T-helper 2 cell treated with Interferon-gamma antibody and Interleukin-4, amounts not matched to agents 5 μg/mL and 100 μg/mL, for 36 hours (primary cell): ENCODE measurements around the gene RAI1.

Experiments used
- DNase-seq: peaks from one replicate; pipeline ENCODE4 v3.0.0; 2021; ENCODE audit warnings: low spot score
- H3K27ac Mint-ChIP-seq: one replicate; pipeline ENCODE4 v1.8.0; 2021; ENCODE audit warnings: mild to moderate bottlenecking, mixed read lengths
- H3K27me3 Mint-ChIP-seq: one replicate; pipeline ENCODE4 v1.8.0; 2021; ENCODE audit warnings: low read depth, mixed read lengths
- H3K36me3 Mint-ChIP-seq: one replicate; pipeline ENCODE4 v1.8.0; 2021; ENCODE audit warnings: low read depth, mixed read lengths
- H3K4me1 Mint-ChIP-seq: one replicate; pipeline ENCODE4 v1.8.0; 2021; ENCODE audit warnings: low read depth, mixed read lengths
- H3K4me3 Mint-ChIP-seq: one replicate; pipeline ENCODE4 v1.8.0; 2022; ENCODE audit warnings: mild to moderate bottlenecking, moderate library complexity, mixed read lengths
- H3K9me3 Mint-ChIP-seq: one replicate; pipeline ENCODE4 v1.8.0; 2021; ENCODE audit warnings: mixed read lengths

RAI1 gene

GRCh38 chr17:17810084-17810894, 129.0 kb downstream of the RAI1 start:
- H3K9me3 Mint-ChIP-seq = no peaks in the 10 kb centered on the region

GRCh38 chr17:17810895-17811248, 129.6 kb downstream of the RAI1 start:
- H3K27me3 Mint-ChIP-seq = no peaks in the 10 kb centered on the region
- peaks cover 30% of the 10 kb centered on the region for H3K36me3 Mint-ChIP-seq
- peaks cover 5% of the 10 kb centered on the region for H3K4me1 Mint-ChIP-seq
- no peak for DNase-seq
- no peak overlapping the region for H3K27ac Mint-ChIP-seq
- no peaks in the 10 kb centered on the region for H3K9me3 Mint-ChIP-seq
- no peak overlapping the region for H3K4me3 Mint-ChIP-seq

More at GRCh38 chr17:17810084-17810894, 129.0 kb downstream of the RAI1 start:
- no peak overlapping the region for H3K27ac Mint-ChIP-seq
- no peak overlapping the region for H3K4me3 Mint-ChIP-seq
- H3K36me3 Mint-ChIP-seq = peaks cover 28% of the 10 kb centered on the region
- no peaks in the 10 kb centered on the region for H3K27me3 Mint-ChIP-seq
- DNase-seq = no peak
- H3K4me1 Mint-ChIP-seq = peaks cover 5% of the 10 kb centered on the region

GRCh38 chr17:17811381-17812210, 130.3 kb downstream of the RAI1 start:
- DNase-seq = no peak
- Mint-ChIP-seq H3K9me3 (no peaks in the 10 kb centered on the region), H3K27me3 (no peaks in the 10 kb centered on the region), H3K4me3 (no peak overlapping the region), H3K36me3 (peaks cover 35% of the 10 kb centered on the region), H3K4me1 (peaks cover 5% of the 10 kb centered on the region), H3K27ac (peak overlapping the region; percentile 26)

GRCh38 chr17:17812211-17813054, 131.2 kb downstream of the RAI1 start:
- H3K36me3 Mint-ChIP-seq = peaks cover 36% of the 10 kb centered on the region

GRCh38 chr17:17813055-17813724, 131.9 kb downstream of the RAI1 start:
- Mint-ChIP-seq H3K36me3 (peaks cover 43% of the 10 kb centered on the region), H3K4me3 (no peak overlapping the region), H3K27ac (no peak overlapping the region)

More at GRCh38 chr17:17812211-17813054, 131.2 kb downstream of the RAI1 start:
- Mint-ChIP-seq H3K4me3 (no peak overlapping the region), H3K9me3 (no peaks in the 10 kb centered on the region), H3K27ac (no peak overlapping the region), H3K27me3 (no peaks in the 10 kb centered on the region), H3K4me1 (peaks cover 5% of the 10 kb centered on the region)
- peak; percentile 49 for DNase-seq

GRCh38 chr17:17813725-17814095, 132.5 kb downstream of the RAI1 start:
- Mint-ChIP-seq H3K4me3 (no peak overlapping the region), H3K9me3 (no peaks in the 10 kb centered on the region), H3K27ac (no peak overlapping the region), H3K36me3 (peaks cover 47% of the 10 kb centered on the region), H3K27me3 (no peaks in the 10 kb centered on the region), H3K4me1 (peaks cover 10% of the 10 kb centered on the region)
- DNase-seq = no peak

More at GRCh38 chr17:17813055-17813724, 131.9 kb downstream of the RAI1 start:
- H3K9me3 Mint-ChIP-seq = no peaks in the 10 kb centered on the region
- no peak for DNase-seq
- H3K27me3 Mint-ChIP-seq = no peaks in the 10 kb centered on the region
- H3K4me1 Mint-ChIP-seq = peaks cover 7% of the 10 kb centered on the region

- Mint-ChIP-seq H3K4me3 (no peak overlapping the region), H3K27ac (no peak overlapping the region), H3K27me3 (no peaks in the 10 kb centered on the region), H3K9me3 (no peaks in the 10 kb centered on the region), H3K36me3 (peaks cover 53% of the 10 kb centered on the region), H3K4me1 (peaks cover 11% of the 10 kb centered on the region)
- DNase-seq = no peak
Observed at GRCh38 chr17:17814162-17815061, 133.2 kb downstream of the RAI1 start.

GRCh38 chr17:17815062-17815406, 133.8 kb downstream of the RAI1 start:
- no peak for DNase-seq
- H3K36me3 Mint-ChIP-seq = peaks cover 57% of the 10 kb centered on the region
- H3K27ac Mint-ChIP-seq = no peak overlapping the region
- H3K4me1 Mint-ChIP-seq = peaks cover 17% of the 10 kb centered on the region
- no peak overlapping the region for H3K4me3 Mint-ChIP-seq
- H3K9me3 Mint-ChIP-seq = no peaks in the 10 kb centered on the region
- H3K27me3 Mint-ChIP-seq = no peaks in the 10 kb centered on the region

- Mint-ChIP-seq H3K9me3 (no peaks in the 10 kb centered on the region), H3K36me3 (peaks cover 62% of the 10 kb centered on the region), H3K27me3 (no peaks in the 10 kb centered on the region), H3K27ac (peak overlapping the region; percentile 52), H3K4me1 (peaks cover 21% of the 10 kb centered on the region), H3K4me3 (no peak overlapping the region)
- no peak for DNase-seq
Observed at GRCh38 chr17:17815436-17816200, 134.4 kb downstream of the RAI1 start.

GRCh38 chr17:17816240-17816814, 135.1 kb downstream of the RAI1 start:
- no peak overlapping the region for H3K27ac Mint-ChIP-seq
- no peaks in the 10 kb centered on the region for H3K27me3 Mint-ChIP-seq
- H3K4me3 Mint-ChIP-seq = no peak overlapping the region
- peaks cover 26% of the 10 kb centered on the region for H3K4me1 Mint-ChIP-seq
- peaks cover 63% of the 10 kb centered on the region for H3K36me3 Mint-ChIP-seq
- DNase-seq = no peak
- H3K9me3 Mint-ChIP-seq = no peaks in the 10 kb centered on the region

- Mint-ChIP-seq H3K36me3 (peaks cover 59% of the 10 kb centered on the region), H3K4me3 (no peak overlapping the region), H3K27ac (no peak overlapping the region), H3K27me3 (no peaks in the 10 kb centered on the region), H3K9me3 (no peaks in the 10 kb centered on the region), H3K4me1 (peaks cover 33% of the 10 kb centered on the region)
- DNase-seq = no peak
Observed at GRCh38 chr17:17816831-17817551, 135.7 kb downstream of the RAI1 start.
